ENCODE data around the gene PRDM5.

PRDM5 gene

DNA sequence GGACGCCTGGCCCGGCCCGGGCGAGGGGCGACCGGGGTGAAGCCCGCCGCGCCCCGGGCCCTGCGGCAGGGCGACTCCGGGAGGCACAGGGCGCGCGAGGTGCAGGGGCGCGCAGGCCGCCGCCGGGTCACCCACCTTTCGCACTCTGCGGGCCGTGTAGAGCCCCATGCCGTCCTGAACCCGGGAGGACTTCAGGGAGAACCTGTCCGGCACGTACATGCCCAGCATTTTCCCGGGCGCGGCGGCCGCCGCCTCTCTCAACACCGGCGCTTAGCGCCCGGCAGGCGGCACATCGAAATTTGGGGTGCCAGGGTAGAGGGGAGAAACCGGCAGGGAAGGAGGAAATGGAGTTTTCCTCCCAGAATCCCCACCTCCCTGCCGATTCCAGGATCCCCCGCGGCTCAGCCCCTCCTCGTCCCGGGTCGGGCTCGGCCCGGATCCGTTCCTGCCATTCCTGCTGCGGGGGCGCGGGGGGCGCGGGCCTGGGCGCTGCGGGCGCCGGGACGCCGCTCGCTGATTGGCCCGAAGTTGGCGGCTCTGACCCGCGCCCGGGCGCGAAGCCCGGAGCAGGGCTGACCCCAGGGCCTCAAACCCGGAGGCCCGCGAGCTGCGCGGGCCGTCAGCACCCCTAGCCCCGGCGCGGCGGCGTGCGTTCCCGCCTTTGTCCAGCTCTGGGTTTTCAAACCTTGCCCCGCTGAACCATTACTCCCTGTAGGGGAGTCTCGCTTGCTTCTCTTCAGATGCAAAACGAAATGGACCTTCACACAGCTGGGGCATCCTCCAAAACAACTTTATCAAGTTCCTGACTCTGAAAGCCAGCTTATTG lies at the start of gene PRDM5:
PRDM5 (minus strand) TSS at position 346 of the 826 bp plus-strand sequence; CDS start at position 228, 118 bp downstream.
- no peak for DNase-seq

DNA sequence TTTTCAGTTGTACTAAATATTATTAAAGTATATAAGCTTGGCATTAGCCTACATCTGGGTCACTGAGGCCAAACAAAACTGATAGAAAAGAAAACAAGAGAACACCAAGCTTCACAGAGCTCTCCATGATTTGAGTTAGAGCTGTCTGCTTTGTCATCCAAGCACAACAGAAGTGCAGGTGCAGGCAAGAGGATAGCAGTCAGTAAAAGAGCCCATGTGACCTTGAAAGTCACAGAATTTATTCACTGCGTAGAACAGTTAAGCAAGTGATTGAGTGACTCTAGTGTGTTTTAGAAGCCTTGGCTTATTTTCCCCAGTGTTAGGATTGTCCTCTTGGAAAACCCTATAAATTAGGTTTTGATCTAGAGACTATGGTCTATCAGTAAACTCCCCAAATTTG lies 49.4 kb upstream of the PRDM5 start:
- no peak for DNase-seq

DNA sequence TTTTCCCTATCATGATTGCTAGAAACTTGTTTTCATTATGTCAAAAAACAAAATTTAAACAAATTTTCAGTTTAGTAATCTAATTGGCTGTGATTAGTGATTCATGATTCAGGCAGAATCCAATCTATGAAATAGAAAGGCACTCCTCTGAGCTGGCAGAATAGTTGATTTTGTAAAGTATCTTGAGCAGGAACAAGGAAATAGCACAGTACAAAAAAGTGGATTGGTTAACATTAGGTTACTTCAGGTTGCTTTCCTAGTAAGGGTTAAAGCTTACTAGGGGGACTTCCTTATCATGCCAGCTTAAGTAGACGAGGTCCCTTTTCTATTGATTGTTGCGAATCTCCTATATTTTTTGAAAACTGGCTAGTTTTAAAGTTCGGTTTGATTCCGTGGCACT lies 43.4 kb upstream of the PRDM5 start:
- DNase-seq = no peak

DNA sequence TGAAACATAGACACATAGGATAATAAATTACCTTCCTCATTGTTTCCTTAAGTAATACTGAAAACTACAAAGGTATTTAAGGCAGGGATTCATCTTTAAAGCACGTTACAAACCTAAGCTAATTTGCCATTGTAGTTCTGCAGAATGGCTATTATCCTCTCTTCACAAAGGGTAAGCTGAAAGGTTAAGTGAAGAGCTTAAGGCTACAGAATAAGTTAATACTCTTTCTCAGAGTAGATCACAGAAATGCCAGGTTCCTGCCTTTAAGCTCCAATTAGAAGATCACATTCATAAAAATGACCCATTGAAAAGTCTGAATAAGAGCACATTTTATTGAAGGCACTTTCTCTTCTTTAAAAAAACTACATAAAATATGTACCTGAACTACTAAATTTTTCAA lies 42.1 kb upstream of the PRDM5 start:
- no peak for DNase-seq

DNA sequence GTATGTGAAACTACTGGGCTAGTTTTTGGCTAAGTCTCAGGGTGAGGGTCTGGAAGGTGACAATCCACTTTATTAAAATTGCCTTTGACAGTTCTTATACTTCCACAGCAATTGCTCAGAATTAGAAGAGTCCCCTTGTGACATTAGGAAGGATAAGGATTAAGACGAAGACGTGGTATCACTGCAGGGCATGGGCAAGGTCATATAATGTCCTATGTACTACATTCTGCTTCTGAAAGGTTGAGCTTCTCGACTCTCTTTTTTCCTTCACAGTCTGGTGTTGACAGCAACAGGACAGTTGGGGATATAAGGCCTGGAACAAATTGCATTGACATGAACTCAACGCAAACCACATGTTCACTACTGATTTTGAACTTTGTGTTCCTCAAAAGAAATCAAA lies 40.9 kb upstream of the PRDM5 start:
- DNase-seq = no peak

DNA sequence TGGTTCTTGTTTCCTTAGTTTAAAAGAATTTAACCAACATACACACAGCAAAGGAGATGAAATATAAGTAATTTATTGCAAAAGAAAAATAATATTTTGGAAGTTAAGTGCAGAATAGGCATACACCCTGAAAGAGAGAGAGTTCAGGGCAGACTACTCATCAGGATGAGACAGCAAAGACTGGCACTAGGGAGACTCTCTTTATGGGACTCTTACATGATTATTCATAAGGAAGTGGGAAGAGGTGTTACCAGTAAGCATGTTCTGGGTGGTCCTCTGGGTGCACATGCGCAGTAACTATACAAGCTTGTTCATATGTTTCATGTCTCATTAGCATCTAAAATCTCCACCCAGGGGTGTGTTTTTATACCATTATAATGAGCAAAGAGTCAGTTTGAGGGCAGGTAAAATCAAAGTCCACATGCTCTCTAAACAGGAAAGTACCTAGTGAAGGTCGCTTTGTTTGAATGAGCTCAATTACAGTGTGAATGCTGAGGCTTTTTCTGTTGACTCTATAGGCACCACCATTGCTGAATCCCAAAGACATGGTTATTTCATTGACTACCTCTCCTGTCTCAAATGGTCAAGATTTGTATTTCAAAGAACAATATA lies 38.2 kb upstream of the PRDM5 start:
- no peak for DNase-seq

DNA sequence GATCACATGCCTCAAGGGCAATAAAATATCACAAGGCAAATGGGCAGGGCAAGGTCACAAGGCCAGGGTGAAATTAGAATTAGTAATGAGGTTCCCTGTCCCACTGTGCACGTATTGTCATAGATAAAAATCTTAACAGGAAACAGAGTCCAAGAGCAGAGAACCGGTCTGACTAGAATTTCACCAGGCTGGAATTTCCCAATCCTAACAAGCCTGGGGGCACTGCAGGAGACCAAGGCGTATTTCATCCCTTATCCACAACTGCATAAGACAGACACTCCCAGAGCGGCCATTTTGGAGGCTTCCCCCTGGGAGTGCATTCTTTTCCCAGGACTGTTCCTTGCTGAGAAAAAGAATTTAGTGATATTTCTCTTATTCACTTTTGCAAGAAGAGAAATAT lies 25.9 kb upstream of the PRDM5 start:
- DNase-seq = no peak

DNA sequence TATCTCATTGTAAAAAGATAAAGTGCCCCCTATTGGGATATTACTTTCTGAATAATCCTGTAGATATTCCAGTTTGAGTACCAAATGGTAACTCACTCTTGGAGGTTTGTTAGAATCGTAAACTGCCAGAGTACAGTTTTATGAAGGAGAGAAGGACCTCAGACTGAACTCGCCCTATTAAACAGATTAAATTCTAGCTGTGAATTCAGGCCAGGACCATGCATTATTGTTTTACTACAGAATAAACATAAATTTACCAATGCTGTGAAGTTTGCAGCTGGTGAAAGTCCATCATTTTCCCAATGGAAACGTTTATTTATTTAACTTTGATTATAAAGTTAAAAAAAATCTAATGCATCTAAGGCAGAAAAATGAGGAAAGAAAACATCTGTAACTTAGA lies 20.2 kb upstream of the PRDM5 start:
- DNase-seq = no peak

DNA sequence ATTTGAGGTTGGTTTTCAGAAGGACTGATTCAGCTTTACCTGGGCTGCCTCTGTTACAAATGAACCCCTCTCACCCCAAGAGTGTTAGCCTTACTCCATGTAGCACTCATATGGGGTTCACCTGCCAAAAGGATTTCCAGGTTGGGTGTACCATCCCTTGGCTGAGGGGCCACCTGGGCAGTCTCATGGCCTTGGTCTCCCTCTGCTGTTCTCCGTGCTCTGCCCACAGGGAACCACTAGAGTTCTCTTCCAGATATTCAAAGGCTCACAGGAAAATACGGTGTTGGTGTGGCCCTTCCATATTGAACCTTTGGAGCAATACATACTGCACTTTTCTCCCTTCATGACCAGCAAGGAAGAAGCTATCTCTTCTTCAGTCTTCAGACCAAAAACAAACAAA lies 18.0 kb upstream of the PRDM5 start:
- DNase-seq = no peak

DNA sequence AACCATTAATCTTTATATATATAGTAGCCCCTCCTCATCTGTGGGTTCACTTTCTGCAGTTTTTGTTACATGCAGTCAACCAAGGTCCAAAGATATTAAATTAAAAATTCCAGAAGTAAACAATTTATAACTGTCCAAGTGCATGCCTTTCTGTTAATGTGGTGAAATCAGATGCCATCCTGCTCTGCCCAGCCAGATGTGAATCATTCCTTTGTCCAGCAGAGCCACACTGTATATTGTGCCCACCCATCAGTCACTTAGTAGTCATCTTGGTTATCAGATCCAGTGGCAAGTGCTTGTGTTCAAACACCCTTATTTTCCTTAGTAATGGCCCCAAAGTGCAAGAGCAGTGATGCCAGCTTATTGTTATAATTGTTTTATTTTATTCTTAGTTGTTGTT lies 17.2 kb upstream of the PRDM5 start:
- DNase-seq = no peak

DNA sequence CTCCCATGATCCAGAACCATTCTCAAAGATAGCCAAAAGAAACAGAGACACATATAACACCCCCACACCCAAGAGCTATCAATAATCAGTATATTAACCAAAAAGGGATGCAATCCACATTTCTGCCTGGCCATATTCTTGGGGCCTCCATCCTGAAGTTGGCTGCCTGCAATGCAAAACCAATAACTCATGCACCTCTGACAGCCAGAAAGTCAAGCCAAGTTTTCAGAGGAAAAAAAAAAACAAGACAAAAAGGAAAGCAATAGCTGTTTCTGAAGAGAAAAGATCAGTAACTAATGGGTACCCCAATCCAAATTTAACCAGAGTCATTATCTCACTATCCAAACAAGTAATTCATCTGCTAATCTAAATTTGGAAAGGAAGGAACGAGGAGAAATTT lies 7.3 kb upstream of the PRDM5 start:
- DNase-seq = no peak

DNA sequence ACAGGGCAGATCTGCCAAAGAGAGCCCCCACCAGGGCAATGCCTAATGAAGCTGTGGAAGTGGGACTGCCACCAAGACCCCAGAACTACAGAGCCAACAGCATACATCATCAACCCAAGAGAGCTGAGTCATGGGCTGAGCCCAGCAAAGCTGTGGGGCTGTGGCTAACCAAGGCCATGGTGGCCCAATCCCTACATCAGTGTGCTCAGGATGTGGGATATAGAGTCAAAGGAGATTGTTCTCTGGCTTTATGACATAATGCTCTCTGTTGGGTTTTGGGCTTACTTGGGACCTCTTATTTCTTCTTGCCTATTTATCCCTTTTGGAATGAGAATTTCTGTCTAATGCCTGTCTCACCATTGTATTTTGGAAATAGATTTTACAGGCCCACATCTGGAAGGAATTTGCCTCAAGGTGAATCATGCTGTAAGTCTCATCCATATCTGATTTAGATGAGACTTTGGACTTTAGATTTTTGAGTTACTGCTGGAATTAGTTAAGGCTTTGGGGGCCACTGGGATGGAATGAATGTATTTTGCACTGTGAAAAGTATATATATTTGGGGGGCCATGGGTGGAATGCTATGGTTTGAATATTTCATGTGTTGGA lies 5.4 kb upstream of the PRDM5 start:
- no peak for DNase-seq

DNA sequence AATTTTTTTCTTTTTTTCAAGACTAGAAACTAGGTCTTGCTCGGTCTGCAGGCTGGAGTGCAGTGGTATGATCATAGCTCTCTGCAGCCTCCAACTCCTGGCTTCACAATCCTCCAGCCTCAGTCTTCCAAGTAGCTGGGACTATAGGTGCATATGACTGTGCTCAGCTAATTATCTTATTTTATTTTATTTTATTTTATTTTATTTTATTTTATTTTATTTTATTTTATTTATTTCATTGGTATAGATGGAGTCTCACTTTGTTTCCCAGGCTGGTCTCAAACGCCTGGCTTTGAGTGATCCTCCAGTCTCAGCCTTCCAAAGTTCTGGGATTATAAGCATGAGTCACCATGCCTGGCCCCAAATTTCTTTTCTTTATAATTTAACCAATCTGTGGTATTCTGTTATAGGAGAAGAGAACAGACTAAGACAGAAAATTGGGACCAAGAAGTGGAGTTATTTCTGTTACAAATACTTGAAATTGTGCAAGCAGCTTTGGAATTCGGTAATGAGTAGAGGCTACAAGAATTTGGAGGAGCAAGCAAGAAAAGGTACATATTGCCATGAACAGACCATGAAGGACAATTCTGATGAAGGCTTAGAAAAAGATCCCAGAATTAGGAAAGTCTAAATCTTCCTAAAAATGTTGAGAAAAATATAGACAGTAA lies 4.0 kb upstream of the PRDM5 start:
- DNase-seq = no peak

DNA sequence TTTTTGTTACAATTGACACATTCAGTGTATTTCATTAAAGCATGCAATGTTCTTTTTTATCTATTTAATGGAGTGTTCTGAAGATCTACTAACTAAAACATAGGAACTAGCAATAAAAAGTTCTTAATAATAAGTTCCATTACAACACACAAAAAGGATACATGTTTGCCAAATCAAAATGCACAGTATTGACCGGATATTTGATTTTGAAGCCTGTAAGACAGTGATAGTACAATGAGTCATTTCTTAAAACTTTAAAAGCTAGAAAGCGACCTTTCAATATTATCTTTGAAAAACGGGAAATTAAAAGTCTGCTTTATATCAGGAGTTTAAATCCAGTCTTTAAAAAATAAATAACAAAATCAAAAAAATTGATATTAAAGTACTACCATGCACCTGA lies 2.4 kb upstream of the PRDM5 start:
- no peak for DNase-seq

DNA sequence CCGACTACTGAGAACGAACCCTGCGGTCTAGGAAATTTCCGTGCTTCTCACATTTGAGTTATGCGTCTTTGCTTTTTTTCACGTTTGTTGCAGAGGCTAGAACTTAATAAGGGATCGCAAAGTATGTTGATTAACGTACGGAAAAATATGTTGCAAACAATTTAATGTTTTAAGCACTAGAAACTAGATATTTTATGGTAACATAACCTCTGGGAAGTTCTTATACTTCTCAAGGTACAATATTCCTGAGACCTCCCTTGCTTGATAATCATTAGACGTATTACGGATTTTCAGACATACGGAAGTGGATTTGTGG lies 639 bp upstream of the PRDM5 start:
- DNase-seq = no peak

DNA sequence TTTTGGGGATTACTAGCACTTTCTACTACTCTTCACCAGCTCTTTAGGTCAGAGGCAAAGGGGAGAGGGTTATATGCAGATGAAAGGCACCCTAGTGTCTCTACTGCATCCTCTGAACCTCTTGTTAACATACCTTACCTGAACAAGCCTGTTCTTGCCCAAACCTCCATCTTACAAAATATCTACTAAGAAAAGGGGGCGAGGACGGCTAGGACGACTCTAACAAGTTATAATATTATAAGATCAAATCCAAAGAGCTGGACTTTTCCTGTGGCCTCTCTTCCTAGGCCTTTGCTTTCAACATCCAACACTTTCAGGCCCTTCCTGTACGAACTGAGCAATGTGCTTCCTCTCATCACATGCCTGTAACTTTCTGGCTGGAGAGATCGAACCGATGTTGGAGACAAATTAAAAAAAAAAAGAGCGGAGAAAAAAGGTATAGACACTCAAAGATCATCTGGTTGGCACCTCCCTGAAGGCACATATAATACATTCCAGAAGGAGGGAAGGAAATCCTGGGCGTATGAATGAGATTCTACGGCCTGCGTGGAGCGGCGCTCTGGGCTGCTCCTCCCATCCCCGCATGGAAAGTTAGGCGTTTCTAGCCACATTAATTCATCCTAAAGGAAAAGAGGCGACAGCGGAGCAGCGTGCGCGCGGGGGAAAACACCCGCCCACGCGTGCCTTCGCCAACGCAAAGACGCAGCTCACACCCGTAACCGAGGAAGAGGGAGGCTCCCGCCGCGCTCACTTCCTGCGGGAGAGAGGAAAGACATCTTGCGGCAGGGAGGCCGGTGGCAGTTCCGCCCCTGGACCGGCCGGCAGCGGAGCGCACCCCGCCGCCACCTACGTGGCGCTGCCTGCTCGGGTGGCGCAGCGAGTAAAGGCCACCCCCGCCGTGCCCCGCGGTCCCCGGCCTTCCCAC lies 808 bp downstream of the PRDM5 start:
- no peak for DNase-seq

DNA sequence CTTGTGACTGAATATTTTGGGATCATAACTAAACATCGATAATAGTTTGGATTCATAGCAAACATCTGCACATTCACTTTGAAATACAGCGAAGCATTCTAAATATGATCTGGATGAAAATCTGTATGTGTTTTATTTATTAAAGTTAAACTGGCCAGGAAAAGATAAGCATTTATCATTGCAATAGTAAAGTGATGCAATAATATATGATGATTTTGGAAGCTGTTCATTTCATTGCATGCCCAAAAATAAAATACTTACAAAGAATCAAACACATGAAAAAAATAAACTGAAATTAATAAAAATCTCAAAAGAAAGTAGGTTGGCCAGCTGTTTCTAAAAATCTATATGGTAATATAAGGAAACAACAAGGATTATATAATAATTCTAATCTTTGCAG lies 1.9 kb downstream of the PRDM5 start:
- DNase-seq = no peak

DNA sequence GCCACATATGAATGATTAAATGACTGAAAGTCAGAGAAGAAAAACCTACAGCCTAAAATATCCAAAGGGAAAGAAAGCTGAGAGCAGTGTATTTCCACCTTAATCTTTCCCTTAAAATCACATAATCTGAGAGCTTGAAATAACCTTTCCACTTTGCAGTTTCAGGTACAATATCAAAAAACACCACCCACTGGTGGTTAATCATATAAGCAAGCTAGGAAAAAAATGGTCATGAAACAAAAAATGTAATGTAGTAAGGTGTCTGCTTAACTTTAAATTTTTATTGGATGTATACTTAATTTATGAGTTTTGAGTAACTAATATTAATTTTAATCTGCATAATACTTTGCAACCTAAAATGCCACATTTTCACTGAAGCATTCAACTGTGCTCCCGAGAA lies 3.2 kb downstream of the PRDM5 start:
- no peak for DNase-seq

DNA sequence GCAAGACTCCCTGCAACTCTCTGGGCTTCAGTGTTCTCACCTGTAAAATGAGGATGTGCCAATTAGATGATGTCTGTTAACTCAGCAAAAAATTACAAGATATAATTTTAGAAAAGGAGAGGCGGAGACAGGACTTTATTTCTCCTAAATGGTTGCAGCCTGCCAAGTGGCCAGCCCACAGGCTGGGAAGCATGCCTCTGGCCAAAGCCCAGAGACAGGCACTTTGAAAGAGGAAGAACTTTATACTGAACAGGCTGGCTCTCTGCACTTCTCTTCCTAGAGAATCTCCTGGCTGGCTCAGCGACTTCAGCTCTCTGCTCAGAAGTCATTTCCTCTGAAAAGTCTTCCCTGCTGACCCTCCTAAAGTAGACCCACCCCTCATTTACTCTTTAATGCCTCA lies 3.7 kb downstream of the PRDM5 start:
- DNase-seq = no peak

DNA sequence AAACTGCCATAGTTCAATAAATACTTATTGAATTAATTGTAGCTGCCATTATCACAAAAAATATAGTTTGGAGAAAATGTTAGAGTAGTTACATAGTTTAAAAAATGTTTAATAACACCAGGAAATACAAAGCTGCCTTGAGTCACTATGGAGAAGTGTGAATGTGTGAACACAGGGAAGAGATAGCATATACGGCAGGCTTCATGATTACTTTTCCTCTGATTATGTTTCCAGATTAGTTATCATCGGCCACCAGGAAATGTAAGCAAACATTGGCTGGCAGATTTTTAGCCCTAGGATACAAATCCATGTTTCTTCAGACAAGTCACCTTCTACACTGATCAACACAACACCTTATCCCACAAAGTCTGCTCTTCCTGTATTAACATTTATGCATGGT lies 4.4 kb downstream of the PRDM5 start:
- DNase-seq = no peak

DNA sequence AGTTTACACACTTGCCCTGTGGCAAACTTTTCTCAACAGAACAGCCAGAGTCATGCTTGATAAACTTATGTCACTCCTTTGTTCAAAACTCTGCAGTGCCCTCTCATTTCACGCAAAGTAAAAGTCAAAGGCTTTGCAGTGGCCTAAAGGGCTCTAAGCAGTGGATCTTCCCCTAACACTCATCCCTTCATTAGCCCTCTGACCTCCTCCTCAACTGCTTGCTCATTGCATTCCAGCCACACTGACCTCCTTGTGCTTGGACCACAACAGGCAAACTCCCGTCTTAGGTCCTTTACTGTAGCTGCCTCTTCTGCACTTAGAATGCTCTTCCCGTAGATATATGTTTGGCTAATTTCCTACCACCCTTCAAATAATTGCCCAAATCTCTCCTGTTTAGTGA lies 5.6 kb downstream of the PRDM5 start:
- no peak for DNase-seq

DNA sequence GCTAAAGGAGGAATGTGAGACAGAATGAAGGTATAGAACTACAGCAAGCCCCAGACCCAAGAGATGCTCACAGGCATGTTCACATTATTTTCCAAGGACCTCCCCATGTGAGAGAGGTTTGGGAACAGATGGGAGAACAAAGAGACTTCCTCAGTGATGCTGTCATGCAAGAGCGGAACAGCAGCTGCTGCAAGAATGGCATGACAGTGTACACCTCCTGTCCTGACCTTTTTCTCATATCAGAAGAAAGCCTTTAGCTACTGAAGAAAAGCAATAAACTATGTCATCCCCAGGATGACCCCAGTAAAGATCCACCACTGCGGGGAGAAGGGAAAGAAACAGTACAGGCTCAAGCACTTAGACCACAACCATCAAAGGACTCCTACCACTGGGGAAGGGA lies 7.2 kb downstream of the PRDM5 start:
- no peak for DNase-seq

DNA sequence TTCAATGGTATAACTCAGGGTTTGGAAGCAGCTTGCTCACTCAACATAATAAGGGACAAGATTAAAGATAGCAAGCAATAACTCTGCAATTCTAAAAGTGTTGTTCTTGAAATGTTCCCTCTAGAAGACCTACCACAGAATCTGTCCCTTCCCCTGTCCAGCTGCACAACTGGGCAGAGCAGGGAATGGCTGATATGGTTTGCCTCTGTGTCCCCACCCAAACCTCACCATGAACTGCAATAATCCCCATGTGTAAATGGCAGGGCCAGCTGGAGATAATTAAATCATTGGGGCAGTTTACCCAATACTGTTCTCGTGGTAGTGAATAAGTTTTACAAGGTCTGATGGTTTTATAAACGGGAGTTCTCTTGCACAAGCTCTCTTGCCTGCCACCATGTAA lies 19.1 kb downstream of the PRDM5 start:
- DNase-seq = no peak
